CD1c-positive myeloid dendritic cell (primary cell): ENCODE measurements around the gene BSPRY.
"Not testable (repeated sequence)": the region's sequence is repeated elsewhere in the genome, so short reads cannot be mapped to it uniquely, and the experiment has no call there.

Experiments
- DNase-seq: peaks from one replicate; pipeline ENCODE4 v3.0.0-alpha.2; 2016; ENCODE audit errors: extremely low spot score

BSPRY gene

DNA sequence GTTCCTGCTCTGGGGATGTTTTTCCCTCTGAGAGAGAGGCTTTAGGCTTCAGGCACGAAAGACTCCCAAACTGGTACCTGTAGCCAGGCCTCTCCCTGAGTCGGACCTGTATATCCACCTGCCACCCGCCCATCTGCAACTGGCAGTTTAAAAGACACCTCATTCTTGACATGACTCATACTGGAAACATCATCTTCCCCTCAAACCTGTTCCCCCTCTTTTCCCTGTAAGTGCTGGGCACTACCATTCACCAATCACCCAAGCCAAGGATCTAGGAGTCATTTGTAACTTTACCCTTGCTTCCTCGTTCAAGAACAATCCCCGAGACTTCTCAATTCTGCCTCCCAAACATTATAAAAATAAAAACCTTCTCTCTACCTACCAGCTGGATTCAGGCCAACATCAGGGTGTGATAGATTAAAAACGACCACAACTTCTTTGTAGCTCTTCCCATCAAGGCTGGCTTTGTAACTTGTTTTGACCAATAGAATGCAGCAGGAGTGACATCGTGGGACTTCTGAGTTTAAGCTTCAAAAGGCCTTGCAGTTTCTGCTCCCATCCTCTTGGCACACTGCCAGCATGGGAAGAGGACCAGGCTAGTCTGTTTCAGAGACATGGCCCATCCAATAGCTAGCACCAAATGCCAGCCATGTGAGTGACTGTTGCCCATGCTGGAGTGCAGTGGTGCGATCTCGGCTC, 7.5 kb upstream of the BSPRY start:
- DNase-seq = no peak

DNA sequence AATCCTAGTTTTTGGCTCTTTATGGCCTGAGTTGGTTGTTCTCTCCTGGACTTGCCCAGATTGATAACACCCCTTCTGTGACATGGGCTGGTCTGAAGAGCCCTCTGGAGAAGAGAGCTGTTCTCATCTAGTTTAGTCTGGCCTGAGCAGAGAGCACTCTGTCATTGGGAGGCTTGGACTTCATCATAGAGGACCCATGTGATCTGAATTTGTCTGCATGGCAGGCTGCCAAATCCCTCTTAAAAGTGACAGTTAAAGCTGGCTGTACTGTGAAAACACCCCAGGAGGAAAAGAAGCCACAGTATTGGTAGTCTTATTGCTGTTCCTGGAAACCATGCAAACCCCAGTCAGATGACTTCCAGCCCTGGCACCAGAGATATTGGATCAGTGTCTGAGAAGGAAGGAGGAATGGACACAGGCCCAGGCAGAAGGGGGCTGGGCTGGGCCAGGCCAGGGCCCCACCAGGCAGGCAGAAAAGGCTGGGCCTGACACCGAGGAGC, 5.6 kb upstream of the BSPRY start:
- DNase-seq = peak; percentile 6

- no peak for DNase-seq
Measured at GRCh38 chr9:113345190-113345589, 4.2 kb upstream of the BSPRY start.

DNA sequence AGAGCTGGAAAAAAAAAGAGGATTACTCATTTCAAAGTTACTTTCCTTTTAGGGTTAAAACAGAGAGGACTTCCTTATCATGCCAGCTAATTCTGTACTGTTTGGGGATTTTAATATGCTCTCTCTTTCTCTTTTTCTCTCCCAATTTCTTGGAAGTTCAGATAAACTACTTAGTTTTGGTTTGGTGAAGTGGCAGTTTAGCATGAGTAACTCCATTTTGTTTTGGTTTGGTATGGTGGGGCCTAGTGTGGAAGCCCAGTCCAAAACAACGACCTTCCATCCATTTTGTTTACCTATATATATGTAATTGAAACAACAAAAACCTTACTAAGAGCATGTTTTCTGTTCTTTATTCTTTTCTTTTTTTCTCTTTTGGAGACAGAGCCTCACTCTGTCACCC, 3.7 kb upstream of the BSPRY start:
- no peak for DNase-seq

DNA sequence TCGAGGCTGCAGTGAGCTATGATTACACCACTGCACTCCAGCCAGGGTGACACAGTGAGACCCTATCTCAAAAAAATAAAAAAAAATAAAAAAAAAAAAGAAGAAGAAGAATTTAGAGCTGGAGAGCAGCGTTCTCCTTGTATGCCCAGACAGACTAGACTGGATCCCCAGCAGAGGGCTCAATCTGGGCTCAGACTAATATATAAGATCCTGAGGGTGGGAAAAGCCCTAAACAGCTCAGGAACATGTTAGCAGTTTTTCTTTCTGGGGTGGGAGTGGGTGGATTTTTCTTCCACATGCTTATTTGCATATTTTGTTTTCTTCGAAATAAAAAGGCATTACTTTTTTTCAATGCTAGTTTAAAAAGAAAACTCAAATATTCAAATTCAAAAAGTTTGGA, 904 bp upstream of the BSPRY start:
- DNase-seq = no peak

DNA sequence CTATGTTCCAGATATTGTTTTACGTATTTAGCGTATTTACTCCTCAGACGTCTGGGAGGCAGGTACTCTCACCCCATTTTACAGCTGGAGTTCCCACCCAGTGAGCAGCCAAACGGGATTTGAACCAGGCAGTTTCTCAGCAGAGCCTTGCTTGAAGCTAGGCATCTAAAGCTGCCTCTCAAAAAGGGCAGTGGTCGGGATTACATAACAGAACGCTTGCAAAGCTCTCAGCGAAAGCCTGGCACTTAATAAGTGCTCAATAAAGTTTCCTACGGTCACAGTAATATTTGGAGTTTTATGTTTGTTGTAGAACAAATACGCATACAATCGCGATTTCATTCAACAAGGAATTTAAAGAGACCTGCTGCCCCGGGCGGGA, 286 bp upstream of the BSPRY start:
- DNase-seq = no peak

- peak; percentile 8 for DNase-seq
Measured at GRCh38 chr9:113350107-113350661, 843 bp downstream of the BSPRY start.

- DNase-seq = peak; percentile 58
Measured at GRCh38 chr9:113350937-113351336, 1.6 kb downstream of the BSPRY start.

DNA sequence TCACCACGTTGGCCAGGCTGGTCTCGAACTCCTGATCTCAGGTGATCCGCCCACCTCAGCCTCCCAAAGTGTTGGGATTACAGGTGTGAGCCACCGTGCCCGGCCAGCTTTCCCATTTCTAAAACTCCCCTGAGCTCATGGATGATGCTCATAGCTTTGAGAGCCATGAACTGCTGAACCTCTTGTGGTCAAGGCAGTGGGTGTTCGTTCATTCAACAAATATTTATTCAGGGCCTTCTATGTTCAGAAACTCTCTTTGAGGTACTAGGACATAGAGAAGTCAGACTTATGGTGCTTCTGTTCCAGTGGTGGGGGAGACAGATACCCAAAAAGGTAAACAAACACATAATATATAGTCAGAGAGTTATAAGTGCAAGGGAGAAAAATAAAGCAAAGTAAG, 2.7 kb downstream of the BSPRY start:
- no peak for DNase-seq

- no peak for DNase-seq
Measured at GRCh38 chr9:113352411-113352810, 3.1 kb downstream of the BSPRY start.

- no peak for DNase-seq
Measured at GRCh38 chr9:113355040-113355596, 5.8 kb downstream of the BSPRY start.

DNA sequence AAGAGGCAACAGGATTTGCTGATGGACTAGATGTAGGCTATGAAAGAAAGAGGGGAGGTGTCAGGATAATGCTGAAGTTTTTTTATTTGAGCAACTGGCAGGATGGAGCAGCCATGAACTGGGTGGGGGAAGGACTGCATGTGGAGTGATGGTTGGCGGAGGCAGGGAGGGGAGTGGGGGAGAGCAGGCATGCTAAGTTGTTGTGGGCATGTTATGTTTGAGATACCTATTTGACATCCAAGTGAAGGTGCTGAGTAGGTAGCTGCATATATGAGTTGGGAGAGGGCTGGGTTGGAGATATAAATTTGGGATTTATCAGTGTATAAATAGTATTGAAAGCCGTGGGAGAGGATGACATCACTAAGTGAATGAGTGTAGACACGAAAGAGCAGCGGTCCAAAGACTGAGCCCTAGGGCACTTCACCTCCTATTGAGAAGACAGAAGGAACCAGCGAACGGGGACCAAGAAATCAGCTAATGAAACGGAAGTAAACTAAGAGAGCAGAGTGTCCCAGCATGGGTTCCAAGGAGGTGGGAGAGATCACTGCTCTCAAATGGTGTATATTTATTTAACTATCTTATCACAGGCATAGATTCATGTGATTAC, 7.4 kb downstream of the BSPRY start:
- no peak for DNase-seq

- DNase-seq = no peak
Measured at GRCh38 chr9:113359385-113359784, 10.0 kb downstream of the BSPRY start.

GRCh38 chr9:113360242-113360842, 11.0 kb downstream of the BSPRY start:
- no peak for DNase-seq

- DNase-seq = no peak
Measured at GRCh38 chr9:113361304-113362018, 12.1 kb downstream of the BSPRY start.

DNA sequence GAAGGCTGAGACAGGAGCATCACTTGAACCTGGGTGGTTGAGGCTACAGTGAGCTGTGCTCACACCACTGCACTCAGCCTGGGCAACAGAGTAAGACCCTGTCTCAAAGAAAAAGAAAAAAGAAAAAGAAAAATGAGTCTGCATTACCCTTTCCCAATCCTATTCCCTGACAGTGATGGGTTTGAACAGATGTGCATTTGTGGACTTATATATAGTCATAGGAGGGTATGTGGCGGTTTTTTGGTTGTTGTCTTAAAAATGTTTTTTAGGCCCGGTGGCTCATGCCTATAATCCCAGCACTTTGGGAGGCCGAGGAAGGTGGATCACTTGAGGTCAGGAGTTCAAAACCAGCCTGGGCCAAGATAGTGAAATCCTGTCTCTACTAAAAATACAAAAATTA, 14.0 kb downstream of the BSPRY start:
- DNase-seq = no peak

DNA sequence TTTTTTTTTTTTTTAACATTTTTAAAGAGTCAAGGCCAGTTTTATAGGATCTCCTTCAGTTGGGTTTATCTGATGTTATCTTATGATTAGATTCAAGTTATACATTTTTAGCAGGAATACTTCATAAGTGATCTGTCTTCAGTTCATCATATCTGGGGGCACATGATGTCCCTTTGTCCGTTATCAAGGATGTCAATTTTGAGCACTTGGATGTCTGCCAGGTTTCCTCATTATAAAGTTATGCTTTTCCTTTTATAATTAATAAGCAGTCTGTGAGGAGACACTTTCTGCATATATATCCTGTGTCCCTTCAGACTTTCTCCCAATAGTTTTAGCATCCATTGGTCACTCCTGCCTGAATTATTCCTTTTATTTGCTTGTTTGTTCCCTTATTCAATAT, 15.6 kb downstream of the BSPRY start:
- no peak for DNase-seq

GRCh38 chr9:113365652-113366051, 16.3 kb downstream of the BSPRY start:
- DNase-seq = not testable (repeated sequence)

GRCh38 chr9:113368348-113368981, 19.1 kb downstream of the BSPRY start:
- DNase-seq = no peak

- no peak for DNase-seq
Measured at GRCh38 chr9:113368982-113369854, 19.9 kb downstream of the BSPRY start.

DNA sequence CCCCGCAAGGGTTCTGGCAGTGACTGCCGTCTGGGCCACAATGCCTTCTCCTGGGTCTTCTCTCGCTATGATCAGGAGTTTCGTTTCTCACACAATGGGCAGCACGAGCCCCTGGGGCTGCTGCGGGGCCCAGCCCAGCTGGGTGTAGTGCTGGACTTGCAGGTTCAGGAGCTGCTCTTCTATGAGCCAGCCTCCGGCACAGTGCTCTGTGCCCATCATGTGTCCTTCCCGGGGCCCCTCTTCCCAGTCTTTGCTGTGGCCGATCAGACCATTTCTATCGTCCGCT, 20.5 kb downstream of the BSPRY start:
- DNase-seq = no peak
